Tibial artery (tissue), 4 donors: ENCODE data around the gene ADSS2.

Experiments
- DNase-seq, 2 donors: peaks; one replicate each; pipeline ENCODE4 v3.0.0-alpha.2; 2019
- H3K27ac ChIP-seq, 2 donors: fragments of 200-600 bp; sonication (generic) in 1 of 2; 1 replicate in 1 of 2; 2 replicates in 1 of 2; pipeline ENCODE4 v1.5.1; 2018 to 2019; ENCODE audit warnings: mild to moderate bottlenecking in 1 of 2
- H3K27me3 ChIP-seq, 2 donors: fragments of 200-600 bp; sonication (generic) in 1 of 2; one replicate each; pipeline versions ENCODE4 v1.5.1 to v1.6.0; 2016 to 2019
- H3K36me3 ChIP-seq, 3 donors: fragments of 200-600 bp; sonication (generic) in 2 of 3; one replicate each; pipeline ENCODE4 v1.5.1; 2016 to 2019; ENCODE audit warnings: mild to moderate bottlenecking in 2 of 3
- H3K4me1 ChIP-seq, 4 donors: fragments of 200-600 bp; sonication (generic) in 2 of 4; 1 replicate in 3 of 4; 2 replicates in 1 of 4; pipeline ENCODE4 v1.5.1; 2016 to 2019
- H3K4me3 ChIP-seq, 2 donors: fragments of 200-600 bp; sonication (generic) in 1 of 2; 1 replicate in 1 of 2; 2 replicates in 1 of 2; pipeline ENCODE4 v1.5.1; 2018 to 2019; ENCODE audit warnings: mild to moderate bottlenecking in 2 of 2
- H3K9me3 ChIP-seq, 3 donors: fragments of 200-600 bp; sonication (generic) in 1 of 3; one replicate each; pipeline ENCODE4 v1.5.1; 2016 to 2019
- intact Hi-C: fragments of 100-400 bp; cut with DNase I; formaldehyde crosslinking; loops from one replicate; pipeline ENCODE4 v1.15.0; 2023; ENCODE audit warnings: low total_unique reads
- TF ChIP-seq, protein P1 (sequence below), 2 experiments: fragments of 200-600 bp in 1 of 2; fragments of 450-650 bp in 1 of 2; IDR thresholded peaks; one replicate each; pipeline ENCODE4 v1.5.1; 2017 to 2019; ENCODE audit warnings: antibody characterized with exemption in 2 of 2, mild to moderate bottlenecking in 1 of 2, moderate library complexity in 1 of 2

ADSS2 gene

DNA sequence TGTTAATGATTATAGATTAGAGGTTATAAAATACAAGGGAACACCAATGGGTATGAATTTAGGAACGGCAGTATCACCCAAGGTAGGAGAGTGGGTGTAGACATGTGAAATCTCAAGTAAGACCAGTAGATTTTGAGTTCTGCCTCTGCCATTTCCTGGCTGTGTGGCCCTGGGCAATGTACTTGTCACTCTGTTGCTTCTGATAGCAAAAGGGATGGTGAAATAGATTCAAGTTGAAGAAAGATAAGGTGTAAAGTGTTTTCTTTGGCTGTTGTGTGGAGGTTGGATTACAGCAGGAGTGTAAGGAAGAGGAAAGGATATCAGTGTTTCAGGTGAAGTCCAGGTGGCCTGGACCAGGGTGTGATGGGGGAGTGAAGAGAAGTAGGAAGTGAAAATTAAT lies 64.3 kb downstream of the ADSS2 start:
- no peak overlapping the region for H3K27ac ChIP-seq

DNA sequence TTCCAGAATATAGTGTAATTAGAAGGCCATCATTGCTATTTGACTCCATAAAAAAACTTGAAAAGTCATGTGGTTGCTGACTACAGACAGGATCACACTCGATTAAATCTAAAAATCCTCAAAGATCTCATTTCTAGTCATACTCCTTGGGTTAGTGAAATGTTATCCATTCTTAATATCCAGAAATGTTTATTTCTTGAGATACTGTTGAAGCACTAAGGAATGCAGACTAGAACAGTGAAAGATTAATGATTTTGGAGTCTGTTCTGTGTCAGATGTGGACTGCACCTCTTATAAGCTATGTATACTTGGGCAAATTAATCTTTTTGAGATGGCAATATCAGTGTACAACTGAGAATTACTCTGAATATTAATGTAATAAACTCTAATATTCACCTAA lies 65.1 kb downstream of the ADSS2 start:
- intact Hi-C loops, result no loop called here
- no peaks in the 10 kb centered on the region for H3K9me3 ChIP-seq
- TF ChIP-seq, protein P1, sequence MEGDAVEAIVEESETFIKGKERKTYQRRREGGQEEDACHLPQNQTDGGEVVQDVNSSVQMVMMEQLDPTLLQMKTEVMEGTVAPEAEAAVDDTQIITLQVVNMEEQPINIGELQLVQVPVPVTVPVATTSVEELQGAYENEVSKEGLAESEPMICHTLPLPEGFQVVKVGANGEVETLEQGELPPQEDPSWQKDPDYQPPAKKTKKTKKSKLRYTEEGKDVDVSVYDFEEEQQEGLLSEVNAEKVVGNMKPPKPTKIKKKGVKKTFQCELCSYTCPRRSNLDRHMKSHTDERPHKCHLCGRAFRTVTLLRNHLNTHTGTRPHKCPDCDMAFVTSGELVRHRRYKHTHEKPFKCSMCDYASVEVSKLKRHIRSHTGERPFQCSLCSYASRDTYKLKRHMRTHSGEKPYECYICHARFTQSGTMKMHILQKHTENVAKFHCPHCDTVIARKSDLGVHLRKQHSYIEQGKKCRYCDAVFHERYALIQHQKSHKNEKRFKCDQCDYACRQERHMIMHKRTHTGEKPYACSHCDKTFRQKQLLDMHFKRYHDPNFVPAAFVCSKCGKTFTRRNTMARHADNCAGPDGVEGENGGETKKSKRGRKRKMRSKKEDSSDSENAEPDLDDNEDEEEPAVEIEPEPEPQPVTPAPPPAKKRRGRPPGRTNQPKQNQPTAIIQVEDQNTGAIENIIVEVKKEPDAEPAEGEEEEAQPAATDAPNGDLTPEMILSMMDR (IDR thresholded peaks at IDR 0.05), result no peak
- no peak for DNase-seq
- no peak overlapping the region for H3K4me3 ChIP-seq
- peaks cover 0 to 18% (median 3%) of the 10 kb centered on the region in 4 donors for H3K4me1 ChIP-seq
- H3K36me3 ChIP-seq, result no peaks in the 10 kb centered on the region
- H3K27me3 ChIP-seq, result no peaks in the 10 kb centered on the region
- H3K27ac ChIP-seq, result no peak overlapping the region

More for the DNA sequence above, 64.3 kb downstream of the ADSS2 start:
- Histone ChIP-seq H3K27me3 (no peaks in the 10 kb centered on the region), H3K4me1 (peaks cover 0 to 12% (median 0%) of the 10 kb centered on the region in 4 donors), H3K9me3 (no peaks in the 10 kb centered on the region), H3K4me3 (no peak overlapping the region), H3K36me3 (no peaks in the 10 kb centered on the region)
- no peak for DNase-seq
- TF ChIP-seq, protein P1 (IDR thresholded peaks at IDR 0.05), result no peak
- intact Hi-C loops, result no loop called here

DNA sequence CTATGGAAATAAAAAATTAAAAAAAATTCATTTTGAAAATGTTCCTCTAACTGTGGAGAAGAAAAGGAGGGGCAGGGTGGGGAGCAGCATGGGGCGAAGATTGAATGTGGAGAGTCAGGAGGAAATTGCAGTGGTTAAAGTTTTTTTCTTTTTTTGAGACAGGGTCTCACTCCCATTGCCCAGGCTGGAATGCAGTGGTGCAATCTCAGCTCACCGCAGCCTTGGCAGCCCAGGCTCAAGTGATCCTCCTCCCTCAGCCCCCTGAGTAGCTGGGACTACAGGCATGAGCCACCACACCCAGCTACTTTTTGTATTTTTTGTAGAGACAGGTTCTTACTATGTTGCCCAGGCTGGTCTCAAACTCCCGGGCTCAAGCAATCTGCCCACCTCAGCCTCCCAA lies 67.6 kb downstream of the ADSS2 start:
- TF ChIP-seq, protein P1 (IDR thresholded peaks at IDR 0.05), result no peak
- no peak overlapping the region for H3K4me3 ChIP-seq
- peaks cover 0 to 20% (median 3%) of the 10 kb centered on the region in 4 donors for H3K4me1 ChIP-seq
- no peak for DNase-seq
- no peaks in the 10 kb centered on the region for H3K9me3 ChIP-seq
- intact Hi-C loops, result no loop called here
- H3K27ac ChIP-seq, result no peak overlapping the region
- no peaks in the 10 kb centered on the region for H3K36me3 ChIP-seq
- no peaks in the 10 kb centered on the region for H3K27me3 ChIP-seq

DNA sequence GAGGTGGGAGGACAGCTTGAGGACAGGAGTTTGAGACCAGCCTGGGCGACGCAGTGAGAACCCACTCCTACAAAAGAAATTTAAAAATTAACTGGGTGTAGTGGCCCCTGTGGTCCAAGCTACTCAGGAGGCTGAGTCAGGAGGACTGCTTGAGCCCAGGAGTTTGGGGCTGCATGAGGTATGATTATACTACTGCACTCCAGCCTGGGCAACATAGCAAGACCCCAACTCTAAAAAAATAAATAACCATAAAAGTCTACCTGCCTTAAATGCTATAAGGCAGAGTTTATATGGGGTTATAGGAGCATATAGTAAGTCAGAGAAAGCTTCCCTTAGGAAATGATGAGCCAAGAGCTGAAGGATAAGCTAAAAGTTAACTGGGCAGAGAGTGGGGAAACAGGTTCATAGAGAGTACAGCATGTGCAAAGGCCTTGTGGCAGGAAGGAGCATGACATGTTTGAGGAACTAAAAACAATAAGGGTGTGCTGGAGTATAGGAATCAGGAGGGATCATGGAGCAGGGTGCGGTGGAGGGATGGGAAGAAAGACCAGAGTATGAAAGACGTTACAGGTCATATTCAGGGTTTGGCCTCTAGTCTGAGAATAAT lies 68.3 kb downstream of the ADSS2 start:
- DNase-seq, result no peak
- H3K9me3 ChIP-seq, result no peaks in the 10 kb centered on the region
- H3K27ac ChIP-seq, result no peak overlapping the region
- H3K4me3 ChIP-seq, result no peak overlapping the region
- intact Hi-C loops, result no loop called here
- TF ChIP-seq, protein P1 (IDR thresholded peaks at IDR 0.05), result no peak
- H3K27me3 ChIP-seq, result no peaks in the 10 kb centered on the region
- H3K4me1 ChIP-seq, result peaks cover 0 to 16% (median 3%) of the 10 kb centered on the region in 4 donors
- H3K36me3 ChIP-seq, result no peaks in the 10 kb centered on the region

DNA sequence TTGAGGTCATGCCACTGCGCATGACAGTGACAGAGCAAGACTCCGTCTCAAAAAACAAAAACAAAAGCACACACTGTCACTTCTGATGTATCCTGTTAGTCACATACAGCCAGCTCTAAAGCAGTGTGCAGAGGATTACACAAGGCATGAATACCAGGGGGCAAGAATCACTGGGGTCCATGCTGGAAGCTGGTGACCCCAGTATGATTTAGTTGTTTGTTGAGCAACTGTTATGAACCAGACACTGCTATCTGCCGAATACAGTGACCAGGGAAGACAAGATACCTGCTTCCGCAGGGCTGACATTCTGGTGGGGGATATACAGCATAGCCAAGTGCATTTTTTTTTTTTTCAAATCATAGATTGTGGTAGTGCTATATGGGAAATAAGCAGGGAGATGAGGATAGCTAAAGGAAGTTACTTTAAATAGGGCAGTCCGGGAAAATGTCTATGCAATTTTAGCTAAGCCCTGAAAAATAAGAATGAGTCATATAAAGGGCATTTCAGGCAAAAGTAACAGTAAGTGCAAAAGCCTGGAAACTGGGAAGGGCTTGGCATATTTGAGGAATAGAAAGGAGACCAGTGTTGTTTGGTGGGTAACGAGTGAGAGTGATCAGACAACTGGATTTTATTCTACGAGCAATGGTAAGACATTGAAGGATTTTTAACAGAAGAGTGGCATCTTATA lies 69.7 kb downstream of the ADSS2 start:
- Histone ChIP-seq H3K4me3 (no peak overlapping the region), H3K36me3 (no peaks in the 10 kb centered on the region), H3K27ac (no peak overlapping the region), H3K4me1 (peaks cover 0 to 16% (median 3%) of the 10 kb centered on the region in 4 donors), H3K9me3 (no peaks in the 10 kb centered on the region), H3K27me3 (no peaks in the 10 kb centered on the region)
- no peak for DNase-seq
- intact Hi-C loops, result no loop called here
- TF ChIP-seq, protein P1 (IDR thresholded peaks at IDR 0.05), result no peak
